ENCODE measurements around the gene SHROOM2. TPM values are rescaled to one million over a fixed set of nuclear protein-coding genes. Genes with fewer than 3 reads are reported as not detected.

The SHROOM2 gene
- total RNA-seq, 4 donors from 2014 or later, result 0.05 to 0.36 (median 0.26) TPM

DNA sequence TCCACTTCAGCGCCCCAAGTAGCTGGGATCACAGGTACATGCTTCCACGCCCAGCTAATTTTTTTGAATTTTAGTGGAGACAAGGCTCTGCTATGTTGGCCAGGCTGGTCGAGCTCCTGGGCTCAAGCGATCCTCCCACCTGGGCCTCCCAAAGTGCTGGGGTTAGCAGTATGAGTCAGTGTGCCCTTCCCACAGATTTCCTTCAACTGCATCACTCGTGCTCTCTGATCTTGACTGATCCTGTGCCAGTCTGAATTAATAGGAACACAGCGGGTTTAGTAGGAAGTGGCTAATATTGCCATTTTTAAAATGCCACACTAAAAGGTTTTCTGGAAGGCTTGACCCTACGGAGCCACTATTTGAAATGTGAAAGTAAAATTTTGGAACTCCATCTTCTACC, 4.3 kb upstream of the SHROOM2 start:
- Histone ChIP-seq H3K9me3 (no peaks in the 10 kb centered on the region), H3K27me3 (peaks cover 0 to 3% (median 2%) of the 10 kb centered on the region in 3 donors), H3K27ac (no peak overlapping the region), H3K4me3 (no peak overlapping the region), H3K36me3 (no peaks in the 10 kb centered on the region), H3K4me1 (no peaks in the 10 kb centered on the region)
- ATAC-seq (no peak), DNase-seq (no peak)
- TF ChIP-seq, protein P1, sequence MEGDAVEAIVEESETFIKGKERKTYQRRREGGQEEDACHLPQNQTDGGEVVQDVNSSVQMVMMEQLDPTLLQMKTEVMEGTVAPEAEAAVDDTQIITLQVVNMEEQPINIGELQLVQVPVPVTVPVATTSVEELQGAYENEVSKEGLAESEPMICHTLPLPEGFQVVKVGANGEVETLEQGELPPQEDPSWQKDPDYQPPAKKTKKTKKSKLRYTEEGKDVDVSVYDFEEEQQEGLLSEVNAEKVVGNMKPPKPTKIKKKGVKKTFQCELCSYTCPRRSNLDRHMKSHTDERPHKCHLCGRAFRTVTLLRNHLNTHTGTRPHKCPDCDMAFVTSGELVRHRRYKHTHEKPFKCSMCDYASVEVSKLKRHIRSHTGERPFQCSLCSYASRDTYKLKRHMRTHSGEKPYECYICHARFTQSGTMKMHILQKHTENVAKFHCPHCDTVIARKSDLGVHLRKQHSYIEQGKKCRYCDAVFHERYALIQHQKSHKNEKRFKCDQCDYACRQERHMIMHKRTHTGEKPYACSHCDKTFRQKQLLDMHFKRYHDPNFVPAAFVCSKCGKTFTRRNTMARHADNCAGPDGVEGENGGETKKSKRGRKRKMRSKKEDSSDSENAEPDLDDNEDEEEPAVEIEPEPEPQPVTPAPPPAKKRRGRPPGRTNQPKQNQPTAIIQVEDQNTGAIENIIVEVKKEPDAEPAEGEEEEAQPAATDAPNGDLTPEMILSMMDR (IDR thresholded peaks at IDR 0.05 in 4 of 5, conservative IDR thresholded peaks at IDR 0.05 in 1 of 5), result no peak
- no peak for TF ChIP-seq POLR2A (IDR thresholded peaks at IDR 0.05)
- in situ Hi-C loops (cut with MboI; ENCODE audit: low sequenced_read_pairs in 4 of 4) (no loop called here), intact Hi-C loops (cut with DNase I; ENCODE audit: low total_unique reads) (no loop called here)

GRCh38 chrX:9784332-9784731, 1.9 kb upstream of the SHROOM2 start:
- Histone ChIP-seq H3K27me3 (peaks cover 0 to 26% (median 20%) of the 10 kb centered on the region in 3 donors), H3K4me3 (no peak overlapping the region), H3K27ac (no peak overlapping the region), H3K36me3 (no peaks in the 10 kb centered on the region), H3K9me3 (no peaks in the 10 kb centered on the region), H3K4me1 (no peaks in the 10 kb centered on the region)
- ATAC-seq (no peak), DNase-seq (no peak)
- intact Hi-C loops (cut with DNase I; ENCODE audit: low total_unique reads) (no loop called here), in situ Hi-C loops (cut with MboI; ENCODE audit: low sequenced_read_pairs in 4 of 4) (no loop called here)
- TF ChIP-seq, protein P1 (IDR thresholded peaks at IDR 0.05 in 4 of 5, conservative IDR thresholded peaks at IDR 0.05 in 1 of 5), result no peak
- TF ChIP-seq POLR2A (IDR thresholded peaks at IDR 0.05), result no peak

GRCh38 chrX:9785254-9785943, 830 bp upstream of the SHROOM2 start:
- in situ Hi-C loops (cut with MboI; ENCODE audit: low sequenced_read_pairs in 4 of 4), result no loop called here
- DNase-seq (no peak), ATAC-seq (no peak)
- TF ChIP-seq, protein P1 (IDR thresholded peaks at IDR 0.05 in 4 of 5, conservative IDR thresholded peaks at IDR 0.05 in 1 of 5), result no peak
- TF ChIP-seq POLR2A (IDR thresholded peaks at IDR 0.05), result no peak
- Histone ChIP-seq H3K4me3 (peak overlapping the region in 1 of 4 donors; percentile 40), H3K36me3 (no peaks in the 10 kb centered on the region), H3K9me3 (no peaks in the 10 kb centered on the region), H3K27me3 (peaks cover 0 to 28% (median 20%) of the 10 kb centered on the region in 3 donors), H3K27ac (no peak overlapping the region), H3K4me1 (no peaks in the 10 kb centered on the region)
- intact Hi-C loops (cut with DNase I; ENCODE audit: low total_unique reads), result no loop called here

DNA sequence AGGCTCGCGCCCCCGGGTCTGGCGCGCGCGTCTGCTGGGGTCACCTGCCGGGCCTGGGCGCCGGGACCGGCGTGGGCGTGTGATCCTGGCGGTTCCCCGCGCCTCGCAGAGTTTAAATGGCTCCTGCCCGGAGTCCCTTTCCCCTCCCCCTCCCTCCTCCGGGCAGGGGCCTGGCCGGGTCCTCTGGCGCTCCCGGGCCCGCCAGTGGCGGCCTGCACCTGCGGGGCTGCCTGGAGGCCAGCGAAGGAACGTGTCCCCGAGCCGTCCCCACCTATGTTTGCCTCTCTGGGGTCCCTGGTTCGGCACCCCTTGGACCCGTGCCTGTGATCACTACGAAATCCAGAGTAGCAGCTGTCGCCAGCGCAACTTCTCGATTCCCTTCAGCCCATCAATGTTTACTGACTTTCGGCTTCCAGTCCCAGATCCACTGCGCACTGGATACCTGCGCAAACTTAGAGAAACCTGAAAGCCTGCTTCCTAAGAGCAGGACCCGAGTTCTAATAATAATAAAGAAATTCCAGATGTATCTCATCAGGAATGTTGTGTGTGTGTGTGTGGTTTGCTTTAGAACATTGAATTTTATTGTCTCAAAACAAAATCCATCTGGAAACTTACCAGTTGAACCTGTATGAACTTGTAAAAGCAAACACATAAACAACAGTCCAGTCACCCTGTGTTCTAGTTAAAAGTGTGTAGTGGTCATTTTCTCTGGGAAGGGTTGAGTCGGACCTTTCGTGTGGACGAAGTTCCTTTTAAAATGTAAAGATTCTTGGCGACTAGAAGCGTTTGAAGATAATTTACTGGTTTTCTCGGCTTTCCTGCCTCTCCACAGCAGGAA, 788 bp downstream of the SHROOM2 start:
- ATAC-seq, result no peak
- no peak for DNase-seq
- TF ChIP-seq, protein P1 (IDR thresholded peaks at IDR 0.05 in 4 of 5, conservative IDR thresholded peaks at IDR 0.05 in 1 of 5), result no peak
- no peak for TF ChIP-seq POLR2A (IDR thresholded peaks at IDR 0.05)
- H3K4me3 ChIP-seq, result peak overlapping the region; percentile 30 to 44 (median 42)
- peaks cover 0 to 28% (median 20%) of the 10 kb centered on the region in 3 donors for H3K27me3 ChIP-seq
- in situ Hi-C loops (cut with MboI; ENCODE audit: low sequenced_read_pairs in 4 of 4), result no loop called here
- no peaks in the 10 kb centered on the region for H3K36me3 ChIP-seq
- H3K4me1 ChIP-seq, result no peaks in the 10 kb centered on the region
- no peaks in the 10 kb centered on the region for H3K9me3 ChIP-seq
- intact Hi-C loops (cut with DNase I; ENCODE audit: low total_unique reads), result no loop called here
- no peak overlapping the region for H3K27ac ChIP-seq
